NCI-H146 (cell line): Measurements from ENCODE around the gene GSTP1.
"Not testable (repeated sequence)": the region's sequence is repeated elsewhere in the genome, so short reads cannot be mapped to it uniquely, and the experiment has no call there.

ENCODE experiments used
- DNase-seq: peaks from one replicate; lab custom pipeline; 2025; lab: John Stamatoyannopoulos, UW

Gene GSTP1

DNA sequence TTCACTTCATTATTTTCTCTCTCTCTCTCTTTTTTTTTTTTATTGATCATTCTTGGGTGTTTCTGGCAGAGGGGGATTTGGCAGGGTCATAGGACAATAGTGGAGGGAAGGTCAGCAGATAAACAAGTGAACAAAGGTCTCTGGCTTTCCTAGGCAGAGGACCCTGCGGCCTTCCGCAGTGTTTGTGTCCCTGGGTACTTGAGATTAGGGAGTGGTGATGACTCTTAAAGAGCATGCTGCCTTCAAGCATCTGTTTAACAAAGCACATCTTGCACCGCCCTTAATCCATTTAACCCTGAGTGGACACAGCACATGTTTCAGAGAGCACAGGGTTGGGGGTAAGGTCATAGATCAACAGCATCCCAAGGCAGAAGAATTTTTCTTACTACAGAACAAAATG lies 13.8 kb downstream of the GSTP1 start:
- not testable (repeated sequence) for DNase-seq

GRCh38 chr11:67597963-67598362 lies 14.4 kb downstream of the GSTP1 start:
- DNase-seq = not testable (repeated sequence)

DNA sequence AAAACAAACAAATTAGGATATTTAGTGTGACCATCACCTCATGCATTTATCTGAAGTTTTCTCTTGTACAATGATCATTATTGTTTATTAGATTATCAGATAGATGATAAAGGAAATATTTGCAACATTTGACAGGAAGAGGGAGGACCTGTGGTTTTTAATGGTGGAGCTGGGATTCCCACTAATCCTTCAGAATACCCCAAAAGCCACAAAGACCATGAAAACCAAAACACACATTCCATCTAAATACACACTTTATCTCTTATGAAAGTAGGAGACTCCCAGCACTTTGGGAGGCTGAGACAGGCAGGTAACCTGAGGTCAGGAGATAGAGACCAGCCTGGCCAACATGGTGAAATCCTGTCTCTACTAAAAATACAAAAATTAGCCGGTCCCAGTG lies 15.5 kb downstream of the GSTP1 start:
- DNase-seq = no peak

GRCh38 chr11:67600324-67601029 lies 16.9 kb downstream of the GSTP1 start:
- DNase-seq = no peak

GRCh38 chr11:67601098-67601497 lies 17.5 kb downstream of the GSTP1 start:
- no peak for DNase-seq

GRCh38 chr11:67604119-67604518 lies 20.5 kb downstream of the GSTP1 start:
- not testable (repeated sequence) for DNase-seq

DNA sequence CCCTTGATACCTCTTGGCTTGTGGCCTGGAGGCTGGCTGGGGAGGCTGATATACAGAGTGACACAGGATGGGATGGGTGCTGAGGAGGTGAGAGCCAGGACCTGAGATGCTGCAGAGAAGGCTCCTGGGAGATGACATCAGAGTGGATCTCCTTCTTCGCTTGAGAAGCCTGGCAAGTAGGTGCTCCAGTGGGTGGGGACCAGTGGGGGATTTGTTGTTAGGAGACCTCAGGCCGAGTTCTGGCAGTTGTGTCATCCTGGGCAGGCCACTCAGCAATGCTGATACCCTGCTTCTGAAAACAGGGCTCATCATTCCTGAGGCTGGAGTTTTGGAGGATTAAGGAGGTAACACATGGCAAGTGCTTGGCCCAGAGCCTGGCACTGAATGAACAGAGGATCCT lies 21.2 kb downstream of the GSTP1 start:
- no peak for DNase-seq

- no peak for DNase-seq
Measured at GRCh38 chr11:67605231-67606011, 21.8 kb downstream of the GSTP1 start.

DNA sequence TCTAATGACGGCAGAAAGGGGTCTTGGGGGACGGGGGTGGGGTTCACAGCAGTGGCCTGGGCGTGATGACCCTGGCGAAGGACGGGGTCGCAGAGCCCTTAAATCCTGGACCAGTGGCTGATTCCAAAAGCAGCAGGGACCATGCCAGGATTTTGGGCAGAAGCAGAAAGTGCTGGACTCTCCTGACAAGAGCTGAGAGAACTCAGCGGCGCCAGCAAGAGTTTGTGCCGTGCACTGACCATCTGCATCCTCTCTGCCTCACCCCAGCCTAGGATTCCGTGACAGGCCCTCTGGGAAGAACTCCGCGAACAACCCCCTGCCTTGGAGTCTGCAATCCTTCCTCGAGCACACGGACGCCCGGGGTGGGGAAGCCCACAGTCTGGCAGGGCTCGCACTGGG lies 22.5 kb downstream of the GSTP1 start:
- no peak for DNase-seq

GRCh38 chr11:67606492-67607295 lies 23.1 kb downstream of the GSTP1 start, which contains the start of gene NDUFV1:
NDUFV1 (plus strand) TSS chr11:67606936; CDS start chr11:67607005, 69 bp downstream.
- peak; percentile 99 for DNase-seq

DNA sequence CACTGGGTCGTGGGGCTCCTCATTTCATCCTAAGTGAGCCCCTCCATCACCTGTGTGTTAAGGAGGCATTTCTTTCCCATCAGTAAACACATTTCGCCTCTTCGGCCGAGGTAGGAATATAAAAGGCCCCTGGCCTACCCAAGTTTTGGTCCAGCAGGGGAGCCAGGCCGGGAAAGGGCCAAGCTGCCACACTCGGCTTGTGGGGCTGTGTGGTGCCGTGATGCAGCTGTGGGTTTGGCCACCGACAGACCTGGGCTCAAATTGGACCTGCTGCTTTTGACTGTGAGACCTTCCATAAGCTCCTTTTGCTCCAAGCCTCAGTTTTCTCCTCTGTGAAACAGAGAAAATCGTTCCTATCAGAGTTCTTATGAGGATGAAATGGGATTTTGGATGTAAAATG lies 23.9 kb downstream of the GSTP1 start:
- no peak for DNase-seq

GRCh38 chr11:67608486-67608885 lies 24.9 kb downstream of the GSTP1 start:
- DNase-seq = no peak

GRCh38 chr11:67609316-67609715 lies 25.7 kb downstream of the GSTP1 start:
- DNase-seq = no peak

DNA sequence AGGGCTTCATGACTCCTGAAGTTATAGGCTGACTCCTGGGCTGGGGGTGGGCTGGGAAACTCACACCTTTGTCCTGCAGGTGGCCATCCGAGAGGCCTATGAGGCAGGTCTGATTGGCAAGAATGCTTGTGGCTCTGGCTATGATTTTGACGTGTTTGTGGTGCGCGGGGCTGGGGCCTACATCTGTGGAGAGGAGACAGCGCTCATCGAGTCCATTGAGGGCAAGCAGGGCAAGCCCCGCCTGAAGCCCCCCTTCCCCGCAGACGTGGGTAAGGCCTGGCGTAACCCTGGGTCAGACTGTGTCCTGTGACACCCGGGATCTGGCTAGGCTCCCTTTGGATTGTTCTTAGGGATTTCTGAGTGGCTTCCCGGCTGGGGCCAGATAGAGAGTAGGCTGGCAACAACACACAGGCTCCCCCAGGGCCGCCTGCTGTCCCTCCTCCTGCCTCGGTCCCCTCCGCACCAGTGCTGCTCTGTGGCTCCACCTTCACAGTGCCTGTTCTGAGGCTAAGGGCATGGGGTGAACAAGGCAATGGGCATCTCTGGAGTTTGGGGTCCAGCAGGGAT lies 26.8 kb downstream of the GSTP1 start:
- no peak for DNase-seq

DNA sequence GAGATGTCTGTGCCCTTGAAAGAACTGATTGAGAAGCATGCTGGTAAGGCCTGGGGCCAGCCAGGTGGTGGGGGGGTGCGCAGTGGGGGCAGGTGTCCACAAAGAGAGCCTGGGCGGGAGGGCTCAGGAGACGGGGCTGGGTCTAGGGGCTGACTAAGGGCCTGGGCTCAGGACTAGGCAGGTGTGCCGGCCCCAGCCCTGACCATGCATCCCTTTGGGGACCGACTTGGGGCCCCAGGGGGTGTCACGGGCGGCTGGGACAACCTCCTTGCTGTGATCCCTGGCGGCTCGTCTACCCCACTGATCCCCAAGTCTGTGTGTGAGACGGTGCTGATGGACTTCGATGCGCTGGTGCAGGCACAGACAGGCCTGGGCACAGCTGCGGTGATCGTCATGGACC lies 27.6 kb downstream of the GSTP1 start:
- DNase-seq = no peak

GRCh38 chr11:67611704-67612587 lies 28.3 kb downstream of the GSTP1 start:
- DNase-seq = no peak

- DNase-seq = no peak
Measured at GRCh38 chr11:67612751-67613150, 29.1 kb downstream of the GSTP1 start.

DNA sequence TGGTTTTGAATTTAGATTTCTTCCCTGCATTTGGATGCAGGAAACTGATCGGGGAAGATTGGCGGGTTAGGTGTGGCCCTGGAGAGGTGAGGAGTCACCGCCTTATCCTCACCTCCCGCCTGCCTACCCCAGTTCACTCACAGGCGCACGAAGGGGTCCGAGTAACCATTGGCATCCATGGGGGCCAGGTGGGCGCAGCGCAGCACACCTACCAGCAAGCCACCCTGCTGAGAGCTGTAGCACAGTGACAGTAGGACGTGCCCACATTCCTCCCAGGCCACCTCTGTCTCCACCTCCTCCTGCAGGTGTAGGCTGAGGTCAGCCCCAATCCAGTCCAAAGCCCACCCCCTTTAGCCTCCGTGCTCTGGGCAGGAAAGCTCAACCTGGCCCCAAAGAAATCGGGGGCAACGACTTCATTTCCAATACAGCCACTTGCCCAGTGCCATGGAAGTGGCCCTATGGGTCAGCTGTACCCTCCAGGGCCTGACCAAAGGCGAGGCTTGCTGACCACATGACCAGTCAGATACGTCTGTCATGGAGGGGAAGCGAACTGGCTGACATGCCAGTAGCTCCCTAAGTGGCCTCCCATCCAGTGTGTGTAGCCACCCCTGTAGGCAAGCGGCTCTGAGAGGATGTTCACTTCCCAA lies 29.8 kb downstream of the GSTP1 start:
- DNase-seq = no peak

- peak; percentile 33 for DNase-seq
Measured at GRCh38 chr11:67613960-67614715, 30.5 kb downstream of the GSTP1 start.
